IMR-90 (cell line): ENCODE data around the gene WDR81. TPM values are rescaled to one million over a fixed set of nuclear protein-coding genes. Genes with fewer than 3 reads are reported as not detected.

ENCODE experiments used
- RAD21 ChIP-seq: IDR thresholded peaks from 2 replicates; pipeline ENCODE4 v1.6.1; 2012; ENCODE audit warnings: low read length, improper control_type of control experiment
- RFX5 ChIP-seq: IDR thresholded peaks from 2 replicates; pipeline ENCODE4 v1.8.0; 2012; ENCODE audit warnings: low read depth, mild to moderate bottlenecking, low read length, moderate library complexity
- SMC3 ChIP-seq: fragments of 150-350 bp; IDR thresholded peaks from 2 replicates; pipeline ENCODE4 v1.6.1; 2016; ENCODE audit warnings: low read depth, mild to moderate bottlenecking, antibody characterized with exemption, low read length, moderate library complexity
- polyA plus RNA-seq, 3 experiments: library from polyadenylated mRNA; depleted of rRNA; stranded (reverse); fragments of >200 nt; gene quantifications; 2 replicates each; pipeline ENCODE4 v1.2.3, GENCODE V29; 2012; ENCODE audit warnings: low replicate concordance in 1 of 3
- total RNA-seq: library from RNA; depleted of rRNA; stranded (reverse); fragments of >200 nt; gene quantifications from 2 replicates; pipeline ENCODE4 v1.2.3, GENCODE V29; 2012

Gene WDR81
- total and polyA plus RNA-seq, 2 of the 4 experiments (the other 2 are of a cell fraction) = 3.0 to 8.4 TPM

DNA sequence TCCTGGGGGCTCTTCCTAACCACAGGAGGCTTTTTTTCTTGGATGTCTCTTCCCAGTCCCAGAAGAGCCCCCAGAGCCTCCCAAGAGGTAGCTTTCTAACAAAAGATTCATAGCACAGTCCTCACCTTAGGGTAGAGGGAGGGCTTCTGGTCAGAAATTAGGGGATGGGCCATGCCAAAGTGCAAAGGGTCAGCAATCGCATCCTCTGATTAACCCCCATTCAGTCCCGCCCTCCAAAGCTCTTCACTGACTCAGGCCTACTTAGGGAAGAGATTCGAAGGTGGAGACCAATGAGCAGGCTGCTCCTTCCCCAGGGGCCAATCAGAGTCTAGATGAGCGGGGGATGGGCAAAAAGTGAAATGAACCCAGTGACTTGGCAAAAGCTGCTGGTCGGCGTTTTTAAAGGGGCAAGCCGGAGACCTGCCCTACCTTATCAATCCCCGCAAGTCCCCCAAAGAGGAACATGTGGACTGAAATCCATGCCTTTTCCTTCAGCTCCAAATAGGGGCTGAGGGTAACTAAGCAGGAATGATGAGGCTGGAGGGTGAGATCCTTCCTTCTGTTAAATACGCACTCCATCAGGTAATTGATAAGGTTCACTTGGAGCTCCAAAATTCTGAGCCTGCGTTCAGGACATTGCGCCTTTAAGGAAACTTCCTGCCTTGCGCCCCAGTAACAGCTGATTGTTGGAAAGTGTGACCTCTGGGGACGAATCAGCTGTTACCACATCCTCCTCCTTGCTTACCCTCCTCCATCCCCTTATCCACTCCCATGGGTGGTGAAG is 7.4 kb upstream of the WDR81 start (continued):
- TF ChIP-seq RAD21 = no peak
- TF ChIP-seq SMC3 = no peak
- peak; percentile 97 for TF ChIP-seq RFX5
